GM12878 (cell line): ENCODE results near the gene EMP3. TPM values are rescaled to one million over a fixed set of nuclear protein-coding genes. Genes with fewer than 3 reads are reported as not detected.

ENCODE experiments used
- BRCA1 ChIP-seq: IDR thresholded peaks from 2 replicates; pipeline ENCODE4 v1.6.1; 2011; ENCODE audit warnings: low read depth, low read length, improper control_type of control experiment
- CHD1 ChIP-seq: IDR thresholded peaks from 2 replicates; pipeline ENCODE4 v1.6.1; 2012; ENCODE audit warnings: low read depth, low read length, improper control_type of control experiment
- CUX1 ChIP-seq: IDR thresholded peaks from 2 replicates; pipeline ENCODE4 v1.6.1; 2012; ENCODE audit warnings: improper control_type of control experiment, low read depth, low read length; ENCODE audit not compliant: insufficient replicate concordance
- KAT2A ChIP-seq: conservative IDR thresholded peaks from 2 replicates; pipeline ENCODE4 v1.6.1; 2011; ENCODE audit warnings: low read depth, low read length; ENCODE audit not compliant: control insufficient read depth
- NFYA ChIP-seq: IDR thresholded peaks from 2 replicates; pipeline ENCODE4 v1.6.1; 2011; ENCODE audit warnings: low read depth, mild to moderate bottlenecking, low read length, improper control_type of control experiment, borderline replicate concordance
- POLR2AphosphoS2 ChIP-seq: IDR thresholded peaks from 2 replicates; pipeline ENCODE4 v1.6.1; 2011; ENCODE audit warnings: low read depth, mild to moderate bottlenecking, low read length, improper control_type of control experiment, moderate library complexity
- RAD21 ChIP-seq: IDR thresholded peaks from 2 replicates; pipeline ENCODE4 v1.6.1; 2011; ENCODE audit warnings: mild to moderate bottlenecking, low read depth, low read length, moderate library complexity; ENCODE audit not compliant: insufficient read depth
- RB1 ChIP-seq: fragments of 450-650 bp; formaldehyde crosslinking; IDR thresholded peaks from 2 replicates; pipeline ENCODE4 v1.6.1; 2017; ENCODE audit warnings: mild to moderate bottlenecking, borderline replicate concordance
- ZBED1 ChIP-seq: IDR thresholded peaks from 2 replicates; pipeline ENCODE4 v1.6.1; 2016; ENCODE audit warnings: borderline replicate concordance
- ZNF217 ChIP-seq: fragments of 450-650 bp; IDR thresholded peaks from 2 replicates; pipeline ENCODE4 v1.6.1; 2017; ENCODE audit warnings: antibody characterized with exemption, mild to moderate bottlenecking
- ZNF622 ChIP-seq: fragments of 450-650 bp; IDR thresholded peaks from 2 replicates; pipeline ENCODE4 v1.6.1; 2017; ENCODE audit warnings: mild to moderate bottlenecking, inconsistent platforms
- ZZZ3 ChIP-seq: IDR thresholded peaks from 2 replicates; pipeline ENCODE4 v1.6.1; 2011; ENCODE audit warnings: low read depth; ENCODE audit not compliant: control insufficient read depth, insufficient read length
- polyA plus RNA-seq, 11 experiments: library from polyadenylated mRNA; depleted of rRNA in 4 of 11; unstranded in 6 of 11; stranded (reverse) in 5 of 11; fragments of >200 nt; fragmentation: Nextera tagmentation in 4 of 11; fragmentation: Illumina TruSeq in 1 of 11; extraction: Ambion mirVana in 4 of 11; extraction: Trizol in 1 of 11; gene quantifications; 1 replicate in 1 of 11; 2 replicates in 10 of 11; pipeline versions ENCODE4 v1.2.1 to v1.2.3, GENCODE V29; 2011 to 2016; ENCODE audit warnings: inconsistent platforms in 2 of 11, missing spikeins in 2 of 11, low read depth in 1 of 11
- total RNA-seq, 4 experiments: library from RNA; depleted of rRNA in 3 of 4; stranded (reverse); fragments of >200 nt in 3 of 4; fragmentation: Illumina TruSeq in 1 of 4; extraction: Trizol in 1 of 4; gene quantifications; 2 replicates each; pipeline versions ENCODE4 v1.2.1 to v1.2.3, GENCODE V29; 2013 to 2021
- TF ChIP-seq, protein P1 (sequence below): IDR thresholded peaks from 2 replicates; pipeline ENCODE4 v1.6.1; 2012; ENCODE audit warnings: mild to moderate bottlenecking, low read depth, low read length
- TF ChIP-seq, protein P2 (sequence below): fragments of 450-650 bp; IDR thresholded peaks from 2 replicates; pipeline ENCODE4 v1.6.1; 2016; ENCODE audit warnings: mild to moderate bottlenecking
- TF ChIP-seq, protein P3 (sequence below): IDR thresholded peaks from 2 replicates; pipeline ENCODE4 v1.6.1; 2011; ENCODE audit warnings: borderline replicate concordance, low read depth, mild to moderate bottlenecking, moderate library complexity, low read length; ENCODE audit not compliant: insufficient read depth, poor library complexity, severe bottlenecking

EMP3 gene
- total and polyA plus RNA-seq, 10 of the 15 experiments (the other 5 are each of a cell fraction or from before 2014, with no cell fraction given) = 53.2 to 224 (median 134) TPM

DNA sequence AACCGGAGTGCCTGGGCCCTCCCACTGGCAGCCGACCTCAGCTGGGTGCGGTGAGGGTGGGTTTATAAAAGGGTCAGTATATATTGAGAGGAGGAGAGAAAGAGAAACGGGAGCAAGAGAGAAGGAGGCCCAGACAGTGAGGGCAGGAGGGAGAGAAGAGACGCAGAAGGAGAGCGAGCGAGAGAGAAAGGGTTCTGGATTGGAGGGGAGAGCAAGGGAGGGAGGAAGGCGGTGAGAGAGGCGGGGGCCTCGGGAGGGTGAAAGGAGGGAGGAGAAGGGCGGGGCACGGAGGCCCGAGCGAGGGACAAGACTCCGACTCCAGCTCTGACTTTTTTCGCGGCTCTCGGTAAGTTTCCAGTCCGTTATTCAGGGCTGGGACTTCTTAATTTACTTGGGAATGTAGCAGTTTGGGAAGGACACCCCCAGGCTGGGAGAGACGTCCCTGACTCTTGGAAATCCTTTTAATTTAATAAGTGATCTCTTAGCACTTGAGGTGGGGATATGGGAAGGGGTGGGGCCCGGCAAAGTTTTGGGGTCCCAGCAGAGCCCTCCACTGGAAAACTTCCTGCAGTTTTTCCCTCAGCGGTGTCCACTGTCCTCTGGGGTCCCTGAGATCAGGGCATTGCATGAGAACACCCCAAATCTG lies at the start of gene EMP3 (continued):
- TF ChIP-seq, protein P1, sequence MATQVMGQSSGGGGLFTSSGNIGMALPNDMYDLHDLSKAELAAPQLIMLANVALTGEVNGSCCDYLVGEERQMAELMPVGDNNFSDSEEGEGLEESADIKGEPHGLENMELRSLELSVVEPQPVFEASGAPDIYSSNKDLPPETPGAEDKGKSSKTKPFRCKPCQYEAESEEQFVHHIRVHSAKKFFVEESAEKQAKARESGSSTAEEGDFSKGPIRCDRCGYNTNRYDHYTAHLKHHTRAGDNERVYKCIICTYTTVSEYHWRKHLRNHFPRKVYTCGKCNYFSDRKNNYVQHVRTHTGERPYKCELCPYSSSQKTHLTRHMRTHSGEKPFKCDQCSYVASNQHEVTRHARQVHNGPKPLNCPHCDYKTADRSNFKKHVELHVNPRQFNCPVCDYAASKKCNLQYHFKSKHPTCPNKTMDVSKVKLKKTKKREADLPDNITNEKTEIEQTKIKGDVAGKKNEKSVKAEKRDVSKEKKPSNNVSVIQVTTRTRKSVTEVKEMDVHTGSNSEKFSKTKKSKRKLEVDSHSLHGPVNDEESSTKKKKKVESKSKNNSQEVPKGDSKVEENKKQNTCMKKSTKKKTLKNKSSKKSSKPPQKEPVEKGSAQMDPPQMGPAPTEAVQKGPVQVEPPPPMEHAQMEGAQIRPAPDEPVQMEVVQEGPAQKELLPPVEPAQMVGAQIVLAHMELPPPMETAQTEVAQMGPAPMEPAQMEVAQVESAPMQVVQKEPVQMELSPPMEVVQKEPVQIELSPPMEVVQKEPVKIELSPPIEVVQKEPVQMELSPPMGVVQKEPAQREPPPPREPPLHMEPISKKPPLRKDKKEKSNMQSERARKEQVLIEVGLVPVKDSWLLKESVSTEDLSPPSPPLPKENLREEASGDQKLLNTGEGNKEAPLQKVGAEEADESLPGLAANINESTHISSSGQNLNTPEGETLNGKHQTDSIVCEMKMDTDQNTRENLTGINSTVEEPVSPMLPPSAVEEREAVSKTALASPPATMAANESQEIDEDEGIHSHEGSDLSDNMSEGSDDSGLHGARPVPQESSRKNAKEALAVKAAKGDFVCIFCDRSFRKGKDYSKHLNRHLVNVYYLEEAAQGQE = no peak
- TF ChIP-seq CUX1 (no peak), ZZZ3 (no peak), ZNF622 (no peak), RB1 (no peak), POLR2AphosphoS2 (peak; percentile 89), CHD1 (no peak), NFYA (no peak), RAD21 (no peak), BRCA1 (no peak), KAT2A (no peak), ZNF217 (no peak), ZBED1 (no peak)
- TF ChIP-seq, protein P2, sequence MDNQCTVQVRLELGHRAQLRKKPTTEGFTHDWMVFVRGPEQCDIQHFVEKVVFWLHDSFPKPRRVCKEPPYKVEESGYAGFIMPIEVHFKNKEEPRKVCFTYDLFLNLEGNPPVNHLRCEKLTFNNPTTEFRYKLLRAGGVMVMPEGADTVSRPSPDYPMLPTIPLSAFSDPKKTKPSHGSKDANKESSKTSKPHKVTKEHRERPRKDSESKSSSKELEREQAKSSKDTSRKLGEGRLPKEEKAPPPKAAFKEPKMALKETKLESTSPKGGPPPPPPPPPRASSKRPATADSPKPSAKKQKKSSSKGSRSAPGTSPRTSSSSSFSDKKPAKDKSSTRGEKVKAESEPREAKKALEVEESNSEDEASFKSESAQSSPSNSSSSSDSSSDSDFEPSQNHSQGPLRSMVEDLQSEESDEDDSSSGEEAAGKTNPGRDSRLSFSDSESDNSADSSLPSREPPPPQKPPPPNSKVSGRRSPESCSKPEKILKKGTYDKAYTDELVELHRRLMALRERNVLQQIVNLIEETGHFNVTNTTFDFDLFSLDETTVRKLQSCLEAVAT = peak; percentile 74
- TF ChIP-seq, protein P3, sequence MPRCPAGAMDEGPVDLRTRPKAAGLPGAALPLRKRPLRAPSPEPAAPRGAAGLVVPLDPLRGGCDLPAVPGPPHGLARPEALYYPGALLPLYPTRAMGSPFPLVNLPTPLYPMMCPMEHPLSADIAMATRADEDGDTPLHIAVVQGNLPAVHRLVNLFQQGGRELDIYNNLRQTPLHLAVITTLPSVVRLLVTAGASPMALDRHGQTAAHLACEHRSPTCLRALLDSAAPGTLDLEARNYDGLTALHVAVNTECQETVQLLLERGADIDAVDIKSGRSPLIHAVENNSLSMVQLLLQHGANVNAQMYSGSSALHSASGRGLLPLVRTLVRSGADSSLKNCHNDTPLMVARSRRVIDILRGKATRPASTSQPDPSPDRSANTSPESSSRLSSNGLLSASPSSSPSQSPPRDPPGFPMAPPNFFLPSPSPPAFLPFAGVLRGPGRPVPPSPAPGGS = no peak
